Breast epithelium (tissue), 4 donors: ENCODE results near the gene PAX4. TPM values are rescaled to one million over a fixed set of nuclear protein-coding genes. Genes with fewer than 3 reads are reported as not detected.

Experiments used
- DNase-seq, 2 donors: peaks; one replicate each; pipeline ENCODE4 v3.0.0-alpha.2; 2019; ENCODE audit warnings: low spot score in 2 of 2
- H3K27ac ChIP-seq, 2 donors: fragments of 200-600 bp; sonication (generic) in 1 of 2; one replicate each; pipeline ENCODE4 v1.5.1; 2016 to 2019; ENCODE audit warnings: mild to moderate bottlenecking in 1 of 2
- H3K27me3 ChIP-seq, 2 donors: fragments of 200-600 bp; sonication (generic) in 1 of 2; one replicate each; pipeline versions ENCODE4 v1.5.1 to v1.6.0; 2017 to 2019; ENCODE audit warnings: control low read depth in 1 of 2, mild to moderate bottlenecking in 1 of 2
- H3K36me3 ChIP-seq: fragments of 200-600 bp; one replicate; pipeline ENCODE4 v1.5.1; 2019
- H3K4me1 ChIP-seq, 2 donors: fragments of 200-600 bp; sonication (generic); one replicate each; pipeline ENCODE4 v1.5.1; 2016 to 2019; ENCODE audit warnings: control low read depth in 1 of 2
- H3K4me3 ChIP-seq, 3 donors: fragments of 200-600 bp; sonication (generic); 1 replicate in 2 of 3; 2 replicates in 1 of 3; pipeline ENCODE4 v1.5.1; 2016 to 2019; ENCODE audit warnings: mild to moderate bottlenecking in 3 of 3, moderate library complexity in 2 of 3
- H3K9me3 ChIP-seq, 2 donors: fragments of 200-600 bp; sonication (generic) in 1 of 2; one replicate each; pipeline ENCODE4 v1.5.1; 2016 to 2019; ENCODE audit warnings: control low read depth in 1 of 2
- POLR2A ChIP-seq: fragments of 450-650 bp; IDR thresholded peaks from one replicate; pipeline ENCODE4 v1.6.1; 2016; ENCODE audit warnings: antibody characterized with exemption, mild to moderate bottlenecking, moderate library complexity
- POLR2AphosphoS5 ChIP-seq, 3 donors: sonication (generic); formaldehyde crosslinking; IDR thresholded peaks; one replicate each; pipeline ENCODE4 v1.6.1; 2017; ENCODE audit warnings: antibody characterized with exemption in 3 of 3
- intact Hi-C: fragments of 100-400 bp; cut with DNase I; formaldehyde crosslinking; loops from one replicate; pipeline ENCODE4 v1.15.1; 2023; ENCODE audit warnings: low total_unique reads
- total RNA-seq, 3 donors: library from RNA; depleted of rRNA; stranded (reverse); fragments of >200 nt; gene quantifications; one replicate each; pipeline ENCODE4 v1.1.0, GENCODE V29; 2016
- TF ChIP-seq, protein P1 (sequence below), 3 donors: fragments of 450-650 bp; IDR thresholded peaks; one replicate each; pipeline ENCODE4 v1.5.1; 2016 to 2017; ENCODE audit warnings: antibody characterized with exemption in 3 of 3, mild to moderate bottlenecking in 3 of 3, moderate library complexity in 3 of 3

Gene PAX4
- total RNA-seq, 3 donors from 2014 or later = not detected

GRCh38 chr7:127652333-127653248 is 34.6 kb upstream of the PAX4 start:
- H3K36me3 ChIP-seq = no peaks in the 10 kb centered on the region
- intact Hi-C loops = no loop called here
- peak overlapping the region; percentile 99 for H3K27ac ChIP-seq
- H3K9me3 ChIP-seq = no peaks in the 10 kb centered on the region
- DNase-seq = no peak
- H3K4me1 ChIP-seq = no peaks in the 10 kb centered on the region
- no peaks in the 10 kb centered on the region for H3K27me3 ChIP-seq
- TF ChIP-seq, protein P1, sequence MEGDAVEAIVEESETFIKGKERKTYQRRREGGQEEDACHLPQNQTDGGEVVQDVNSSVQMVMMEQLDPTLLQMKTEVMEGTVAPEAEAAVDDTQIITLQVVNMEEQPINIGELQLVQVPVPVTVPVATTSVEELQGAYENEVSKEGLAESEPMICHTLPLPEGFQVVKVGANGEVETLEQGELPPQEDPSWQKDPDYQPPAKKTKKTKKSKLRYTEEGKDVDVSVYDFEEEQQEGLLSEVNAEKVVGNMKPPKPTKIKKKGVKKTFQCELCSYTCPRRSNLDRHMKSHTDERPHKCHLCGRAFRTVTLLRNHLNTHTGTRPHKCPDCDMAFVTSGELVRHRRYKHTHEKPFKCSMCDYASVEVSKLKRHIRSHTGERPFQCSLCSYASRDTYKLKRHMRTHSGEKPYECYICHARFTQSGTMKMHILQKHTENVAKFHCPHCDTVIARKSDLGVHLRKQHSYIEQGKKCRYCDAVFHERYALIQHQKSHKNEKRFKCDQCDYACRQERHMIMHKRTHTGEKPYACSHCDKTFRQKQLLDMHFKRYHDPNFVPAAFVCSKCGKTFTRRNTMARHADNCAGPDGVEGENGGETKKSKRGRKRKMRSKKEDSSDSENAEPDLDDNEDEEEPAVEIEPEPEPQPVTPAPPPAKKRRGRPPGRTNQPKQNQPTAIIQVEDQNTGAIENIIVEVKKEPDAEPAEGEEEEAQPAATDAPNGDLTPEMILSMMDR (IDR thresholded peaks at IDR 0.05) = no peak
- TF ChIP-seq POLR2A = no peak
- TF ChIP-seq POLR2AphosphoS5 (IDR thresholded peaks at IDR 0.05) = no peak
- H3K4me3 ChIP-seq = peak overlapping the region; percentile 78 to 95 (median 87)

- Histone ChIP-seq H3K36me3 (no peaks in the 10 kb centered on the region), H3K27me3 (no peaks in the 10 kb centered on the region), H3K27ac (peak within 1 kb of the TSS; percentile 99), H3K9me3 (no peaks in the 10 kb centered on the region), H3K4me1 (no peaks in the 10 kb centered on the region), H3K4me3 (peak within 1 kb of the TSS; percentile 78 to 95 (median 87))
- peak; percentile 98 to 100 for DNase-seq
- TF ChIP-seq POLR2AphosphoS5 (IDR thresholded peaks at IDR 0.05) (peak; percentile 71 to 92 (median 90)), POLR2A (peak; percentile 54)
- TF ChIP-seq, protein P1 (IDR thresholded peaks at IDR 0.05) = no peak
- intact Hi-C loops = no loop called here
These were observed 33.8 kb upstream of the PAX4 start, which contains the start of gene SND1 for GRCh38 chr7:127651556-127652332. SND1 (plus strand) TSS chr7:127652194; CDS start chr7:127652374, 180 bp downstream.

DNA sequence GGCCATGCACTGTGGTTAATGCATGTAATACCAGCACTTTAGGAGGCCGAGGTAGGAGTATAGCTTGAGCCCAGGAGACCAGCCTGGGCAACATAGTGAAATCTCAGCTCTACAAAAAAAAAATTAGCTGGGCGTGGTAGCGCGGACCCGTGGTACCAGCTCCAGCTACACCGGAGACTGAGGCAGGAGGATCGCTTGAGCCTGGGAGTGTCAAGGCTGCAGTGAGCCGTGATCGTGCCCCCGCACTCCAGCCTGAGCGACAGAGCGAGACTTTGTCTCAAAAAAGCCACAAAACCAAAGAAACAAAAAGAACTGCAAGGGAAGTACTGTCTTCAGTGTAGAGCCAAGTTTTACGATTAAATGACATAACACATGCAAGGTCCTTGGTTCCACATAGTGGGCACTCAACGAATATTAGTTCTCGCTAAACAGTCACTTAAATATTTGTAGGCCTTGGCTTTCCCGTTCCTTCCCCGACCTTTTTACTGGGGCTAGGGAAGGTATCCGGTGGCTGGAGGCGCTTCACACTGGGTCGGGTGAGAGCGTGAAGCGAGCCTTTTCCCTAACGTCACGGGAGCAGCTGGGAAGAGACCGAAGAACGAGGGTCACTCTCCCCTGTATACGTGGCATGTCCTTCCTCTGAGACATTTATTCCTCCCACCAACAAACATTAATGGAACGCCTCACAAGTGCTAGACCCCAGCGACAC is 33.1 kb upstream of the PAX4 start:
- intact Hi-C loops = no loop called here
- no peaks in the 10 kb centered on the region for H3K36me3 ChIP-seq
- no peak for DNase-seq
- H3K9me3 ChIP-seq = no peaks in the 10 kb centered on the region
- no peaks in the 10 kb centered on the region for H3K4me1 ChIP-seq
- peak overlapping the region; percentile 99 for H3K27ac ChIP-seq
- H3K27me3 ChIP-seq = no peaks in the 10 kb centered on the region
- H3K4me3 ChIP-seq = peak overlapping the region; percentile 78 to 95 (median 87)
- TF ChIP-seq POLR2AphosphoS5 (IDR thresholded peaks at IDR 0.05) (no peak), POLR2A (no peak)
- TF ChIP-seq, protein P1 (IDR thresholded peaks at IDR 0.05) = no peak

DNA sequence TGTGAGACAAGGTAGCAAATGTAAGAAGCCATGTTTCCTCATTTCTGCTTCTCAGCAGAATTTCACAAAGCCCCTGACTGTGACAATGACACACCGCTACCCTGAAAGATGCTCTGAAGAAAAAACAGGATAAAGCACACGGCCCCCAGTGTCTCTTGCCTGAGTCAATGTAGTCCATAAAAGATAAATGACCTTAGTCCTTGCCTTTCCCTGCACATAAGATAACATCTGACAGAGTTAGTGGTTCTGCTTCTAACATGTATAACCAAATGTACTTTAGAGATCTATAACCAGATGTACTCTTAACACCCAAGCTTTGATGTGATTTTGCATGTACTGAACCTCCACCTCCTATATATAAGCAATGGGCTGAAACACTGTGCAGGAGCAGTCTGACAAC is 31.0 kb upstream of the PAX4 start:
- TF ChIP-seq, protein P1 (IDR thresholded peaks at IDR 0.05) = no peak
- TF ChIP-seq POLR2A (no peak), POLR2AphosphoS5 (IDR thresholded peaks at IDR 0.05) (no peak)
- no peaks in the 10 kb centered on the region for H3K36me3 ChIP-seq
- no peaks in the 10 kb centered on the region for H3K27me3 ChIP-seq
- no peaks in the 10 kb centered on the region for H3K9me3 ChIP-seq
- no peaks in the 10 kb centered on the region for H3K4me1 ChIP-seq
- no peak for DNase-seq
- no peak overlapping the region for H3K4me3 ChIP-seq
- H3K27ac ChIP-seq = no peak overlapping the region
- intact Hi-C loops = no loop called here
